NT2/D1 (cell line): ENCODE data around the gene NEK10.

Source experiments
- DNase-seq: peaks from one replicate; pipeline ENCODE4 v3.0.0-alpha.2; 2011; ENCODE audit warnings: low read depth, low spot score
- H3K27me3 ChIP-seq: 2 replicates; pipeline ENCODE4 v1.6.0; 2011; ENCODE audit warnings: mild to moderate bottlenecking; ENCODE audit not compliant: insufficient read length, insufficient read depth
- H3K36me3 ChIP-seq: 2 replicates; pipeline ENCODE4 v1.6.1; 2011; ENCODE audit warnings: mild to moderate bottlenecking, low read length, mixed read lengths; ENCODE audit not compliant: insufficient read depth, insufficient read length
- H3K4me1 ChIP-seq: 2 replicates; pipeline ENCODE4 v1.5.1; 2011; ENCODE audit not compliant: insufficient read depth, insufficient read length
- H3K4me3 ChIP-seq: 2 replicates; pipeline ENCODE4 v1.5.1; 2011; ENCODE audit warnings: low read depth; ENCODE audit not compliant: insufficient read length
- H3K9ac ChIP-seq: 2 replicates; pipeline ENCODE4 v1.6.0; 2011; ENCODE audit warnings: low read depth; ENCODE audit not compliant: insufficient read length
- H3K9me3 ChIP-seq: 2 replicates; pipeline ENCODE4 v1.5.1; 2011; ENCODE audit warnings: mild to moderate bottlenecking, low read length; ENCODE audit not compliant: insufficient read depth
- SUZ12 ChIP-seq: IDR thresholded peaks from 2 replicates; pipeline ENCODE4 v1.6.1; 2011; ENCODE audit not compliant: insufficient read length, insufficient read depth; ENCODE audit errors: extremely low read depth
- YY1 ChIP-seq: IDR thresholded peaks from 2 replicates; pipeline ENCODE4 v1.6.1; 2011; ENCODE audit not compliant: insufficient read length, insufficient read depth
- ZNF274 ChIP-seq: IDR thresholded peaks from 2 replicates; pipeline ENCODE4 v1.6.1; 2011; ENCODE audit warnings: mild to moderate bottlenecking, low read depth, low read length

NEK10 gene

GRCh38 chr3:27322634-27323033 is 46.5 kb downstream of the NEK10 start:
- no peak for TF ChIP-seq YY1
- TF ChIP-seq ZNF274: no peak
- TF ChIP-seq SUZ12: no peak
- H3K9ac ChIP-seq: no peak overlapping the region
- H3K36me3 ChIP-seq: no peaks in the 10 kb centered on the region
- no peak overlapping the region for H3K4me3 ChIP-seq
- H3K9me3 ChIP-seq: no peaks in the 10 kb centered on the region
- no peaks in the 10 kb centered on the region for H3K27me3 ChIP-seq
- DNase-seq: no peak
- H3K4me1 ChIP-seq: no peaks in the 10 kb centered on the region

- Histone ChIP-seq H3K4me1 (no peaks in the 10 kb centered on the region), H3K9ac (no peak overlapping the region), H3K9me3 (no peaks in the 10 kb centered on the region), H3K27me3 (no peaks in the 10 kb centered on the region), H3K4me3 (no peak overlapping the region), H3K36me3 (no peaks in the 10 kb centered on the region)
- DNase-seq: no peak
- TF ChIP-seq YY1 (no peak), ZNF274 (no peak), SUZ12 (no peak)
Observed at GRCh38 chr3:27319847-27320526, 49.2 kb downstream of the NEK10 start.

- TF ChIP-seq SUZ12 (no peak), ZNF274 (no peak), YY1 (no peak)
- H3K36me3 ChIP-seq: no peaks in the 10 kb centered on the region
- no peak for DNase-seq
- H3K4me1 ChIP-seq: no peaks in the 10 kb centered on the region
- no peak overlapping the region for H3K9ac ChIP-seq
- H3K27me3 ChIP-seq: no peaks in the 10 kb centered on the region
- H3K9me3 ChIP-seq: no peaks in the 10 kb centered on the region
- no peak overlapping the region for H3K4me3 ChIP-seq
Observed at GRCh38 chr3:27319304-27319703, 49.9 kb downstream of the NEK10 start.

- Histone ChIP-seq H3K4me3 (no peak overlapping the region), H3K9ac (no peak overlapping the region), H3K9me3 (no peaks in the 10 kb centered on the region), H3K27me3 (no peaks in the 10 kb centered on the region), H3K4me1 (no peaks in the 10 kb centered on the region), H3K36me3 (no peaks in the 10 kb centered on the region)
- DNase-seq: no peak
- TF ChIP-seq ZNF274 (no peak), YY1 (no peak), SUZ12 (no peak)
Observed at GRCh38 chr3:27317096-27317495, 52.1 kb downstream of the NEK10 start.

GRCh38 chr3:27315003-27315402 is 54.2 kb downstream of the NEK10 start:
- no peak for TF ChIP-seq ZNF274
- no peak for TF ChIP-seq YY1
- TF ChIP-seq SUZ12: no peak
- Histone ChIP-seq H3K36me3 (no peaks in the 10 kb centered on the region), H3K9me3 (peaks cover 4% of the 10 kb centered on the region), H3K27me3 (no peaks in the 10 kb centered on the region), H3K4me1 (no peaks in the 10 kb centered on the region), H3K9ac (no peak overlapping the region), H3K4me3 (no peak overlapping the region)
- no peak for DNase-seq

GRCh38 chr3:27312044-27312668 is 57.0 kb downstream of the NEK10 start:
- H3K9me3 ChIP-seq: peaks cover 16% of the 10 kb centered on the region
- no peak for TF ChIP-seq SUZ12
- no peak for TF ChIP-seq ZNF274
- no peak for TF ChIP-seq YY1
- peak; percentile 50 for DNase-seq

GRCh38 chr3:27311400-27311799 is 57.8 kb downstream of the NEK10 start:
- no peak overlapping the region for H3K9ac ChIP-seq
- H3K36me3 ChIP-seq: no peaks in the 10 kb centered on the region
- peak; percentile 20 for DNase-seq
- no peaks in the 10 kb centered on the region for H3K27me3 ChIP-seq
- peaks cover 16% of the 10 kb centered on the region for H3K9me3 ChIP-seq
- H3K4me1 ChIP-seq: no peaks in the 10 kb centered on the region
- H3K4me3 ChIP-seq: no peak overlapping the region
- TF ChIP-seq ZNF274 (no peak), YY1 (no peak), SUZ12 (no peak)

More at GRCh38 chr3:27312044-27312668, 57.0 kb downstream of the NEK10 start:
- Histone ChIP-seq H3K36me3 (no peaks in the 10 kb centered on the region), H3K27me3 (no peaks in the 10 kb centered on the region), H3K9ac (no peak overlapping the region), H3K4me1 (no peaks in the 10 kb centered on the region), H3K4me3 (no peak overlapping the region)
